Natural killer cell (primary cell): ENCODE data around the gene P3H3. TPM values are rescaled to one million over a fixed set of nuclear protein-coding genes. Genes with fewer than 3 reads are reported as not detected.

Source experiments
- ATAC-seq, 3 donors: fragments of 150-1000 bp in 2 of 3; fragments of 200-7000 bp in 1 of 3; cut with Tn5 transposase; 1 replicate in 1 of 3; 2 replicates in 2 of 3; pipeline ENCODE4 v1.10.0; 2021; ENCODE audit warnings: mild to moderate bottlenecking in 2 of 3, moderate library complexity in 2 of 3
- DNase-seq, 2 donors: peaks; one replicate each; pipeline versions ENCODE4 v3.0.0 to v3.0.0-alpha.2; 2013 to 2021; ENCODE audit warnings: mixed read lengths in 1 of 2
- H3K27ac ChIP-seq: one replicate; pipeline ENCODE4 v1.5.1; 2013; ENCODE audit warnings: mild to moderate bottlenecking, low read length
- H3K27me3 ChIP-seq: one replicate; pipeline ENCODE4 v1.6.1; 2013; ENCODE audit warnings: low read length; ENCODE audit not compliant: control insufficient read depth, insufficient read depth
- H3K36me3 ChIP-seq: one replicate; pipeline ENCODE4 v1.6.1; 2013; ENCODE audit warnings: low read length; ENCODE audit not compliant: control insufficient read depth, insufficient read depth
- H3K4me1 ChIP-seq: one replicate; pipeline ENCODE4 v1.6.1; 2013; ENCODE audit warnings: low read length; ENCODE audit not compliant: control insufficient read depth, insufficient read depth
- H3K4me3 ChIP-seq: one replicate; pipeline ENCODE4 v1.5.1; 2013; ENCODE audit warnings: low read length
- H3K9me3 ChIP-seq: one replicate; pipeline ENCODE4 v1.6.1; 2013; ENCODE audit warnings: low read length; ENCODE audit not compliant: control insufficient read depth, insufficient read depth
- H3K27ac Mint-ChIP-seq, 2 donors: one replicate each; pipeline ENCODE4 v1.8.0; 2022; ENCODE audit warnings: mild to moderate bottlenecking in 2 of 2, mixed read lengths in 2 of 2, moderate library complexity in 1 of 2
- H3K27me3 Mint-ChIP-seq, 2 donors: one replicate each; pipeline ENCODE4 v1.8.0; 2022; ENCODE audit warnings: low read depth in 2 of 2, mixed read lengths in 2 of 2
- H3K36me3 Mint-ChIP-seq: one replicate; pipeline ENCODE4 v1.8.0; 2022; ENCODE audit warnings: mixed read lengths
- H3K4me1 Mint-ChIP-seq, 2 donors: one replicate each; pipeline ENCODE4 v1.8.0; 2022; ENCODE audit warnings: mixed read lengths in 2 of 2
- H3K4me3 Mint-ChIP-seq: one replicate; pipeline ENCODE4 v1.8.0; 2022; ENCODE audit warnings: mild to moderate bottlenecking, moderate library complexity, mixed read lengths
- H3K9me3 Mint-ChIP-seq, 2 donors: one replicate each; pipeline ENCODE4 v1.8.0; 2022; ENCODE audit warnings: mixed read lengths in 2 of 2
- CTCF ChIP-seq: fragments of 200-600 bp; IDR thresholded peaks from one replicate; pipeline ENCODE4 v1.8.0; 2022; ENCODE audit warnings: antibody characterized with exemption
- whole genome bisulfite sequencing: methylation state at CpG from one replicate; pipeline ENCODE4 v1.1.7; 2013; ENCODE audit warnings: missing lambda C conversion rate; ENCODE audit not compliant: insufficient coverage; 5-methylcytosine and 5-hydroxymethylcytosine counted together
- intact Hi-C: fragments of 100-400 bp; cut with micrococcal nuclease; formaldehyde crosslinking; loops from one replicate; pipeline ENCODE4 v1.14.2; 2022
- total RNA-seq, 4 donors: library from RNA; stranded (reverse); fragments of 120-200 nt in 1 of 4; gene quantifications; one replicate each; pipeline versions ENCODE4 v1.2.3 to v1.2.4, GENCODE V29; 2013 to 2022

Gene P3H3
- total RNA-seq, 3 donors from 2014 or later (not counting 1 experiment from before 2014, with no cell fraction given) = 0.72 to 1.8 TPM; not detected in 1

GRCh38 chr12:6824085-6824775 lies 4.0 kb upstream of the P3H3 start:
- Mint-ChIP-seq H3K9me3 (no peaks in the 10 kb centered on the region), H3K27me3 (peaks cover 50 to 67% of the 10 kb centered on the region in 2 donors), H3K4me1 (peaks cover 15 to 34% of the 10 kb centered on the region in 2 donors), H3K27ac (no peak overlapping the region), H3K4me3 (no peak overlapping the region), H3K36me3 (no peaks in the 10 kb centered on the region)
- peaks cover 45% of the 10 kb centered on the region for H3K27me3 ChIP-seq
- intact Hi-C loops = no loop called here
- H3K4me1 ChIP-seq = peaks cover 26% of the 10 kb centered on the region
- DNase-seq (no peak), ATAC-seq (no peak)
- no peak for TF ChIP-seq CTCF
- 92% methylated on average over 37 of the region's 37 CpGs for WGBS
- H3K9me3 ChIP-seq = no peaks in the 10 kb centered on the region
- no peak overlapping the region for H3K27ac ChIP-seq
- H3K36me3 ChIP-seq = no peaks in the 10 kb centered on the region
- H3K4me3 ChIP-seq = no peak overlapping the region

- DNase-seq (no peak), ATAC-seq (no peak)
- H3K9me3 ChIP-seq = no peaks in the 10 kb centered on the region
- H3K36me3 ChIP-seq = no peaks in the 10 kb centered on the region
- intact Hi-C loops = loop anchor here (5.0 kb wide), 1 partner anchor 73 kb away; the partner anchor contains the start of gene MLF2
- peaks cover 51% of the 10 kb centered on the region for H3K27me3 ChIP-seq
- Mint-ChIP-seq H3K9me3 (no peaks in the 10 kb centered on the region), H3K27ac (no peak overlapping the region), H3K4me1 (peaks cover 20 to 39% of the 10 kb centered on the region in 2 donors), H3K27me3 (peaks cover 50 to 71% of the 10 kb centered on the region in 2 donors), H3K36me3 (no peaks in the 10 kb centered on the region), H3K4me3 (no peak overlapping the region)
- no peak overlapping the region for H3K27ac ChIP-seq
- H3K4me3 ChIP-seq = no peak overlapping the region
- WGBS = 79% methylated on average over 11 of the region's 12 CpGs
- peaks cover 33% of the 10 kb centered on the region for H3K4me1 ChIP-seq
- TF ChIP-seq CTCF = no peak
Measured at GRCh38 chr12:6824901-6825381, 3.3 kb upstream of the P3H3 start.

GRCh38 chr12:6825398-6826124 lies 2.6 kb upstream of the P3H3 start:
- H3K36me3 ChIP-seq = no peaks in the 10 kb centered on the region
- Mint-ChIP-seq H3K4me3 (peak overlapping the region; percentile 31), H3K27ac (no peak overlapping the region), H3K9me3 (no peaks in the 10 kb centered on the region), H3K36me3 (no peaks in the 10 kb centered on the region), H3K27me3 (peaks cover 55 to 73% of the 10 kb centered on the region in 2 donors), H3K4me1 (peaks cover 20 to 39% of the 10 kb centered on the region in 2 donors)
- ATAC-seq = peak; percentile 57 to 72 (median 67)
- H3K4me1 ChIP-seq = peaks cover 33% of the 10 kb centered on the region
- no peak overlapping the region for H3K27ac ChIP-seq
- peak; percentile 60 to 88 for DNase-seq
- intact Hi-C loops = loop anchor here (5.0 kb wide), 1 partner anchor 73 kb away; the partner anchor contains the start of gene MLF2
- peaks cover 52% of the 10 kb centered on the region for H3K27me3 ChIP-seq
- H3K4me3 ChIP-seq = no peak overlapping the region
- no peaks in the 10 kb centered on the region for H3K9me3 ChIP-seq
- WGBS = 19% methylated on average over 18 of the region's 19 CpGs
- TF ChIP-seq CTCF = peak; percentile 64
